SK-N-MC (cell line): ENCODE results near the gene ZNF567.
"Not testable (repeated sequence)": the region's sequence is repeated elsewhere in the genome, so short reads cannot be mapped to it uniquely, and the experiment has no call there.

ENCODE experiments used
- DNase-seq: peaks from one replicate; pipeline ENCODE4 v3.0.0-alpha.2; 2011; ENCODE audit warnings: low read depth, low spot score
- H3K27ac ChIP-seq: fragments of 200-600 bp; sonication (generic); 2 replicates; pipeline ENCODE4 v1.5.1; 2016; ENCODE audit warnings: mixed run types
- H3K36me3 ChIP-seq: fragments of 200-600 bp; sonication (generic); 2 replicates; pipeline ENCODE4 v1.6.1; 2017; ENCODE audit warnings: antibody characterized with exemption, low read length, mixed read lengths; ENCODE audit not compliant: insufficient read depth
- H3K4me3 ChIP-seq: fragments of 200-600 bp; sonication (generic); 2 replicates; pipeline ENCODE4 v1.5.1; 2016
- H3K9ac ChIP-seq: fragments of 200-600 bp; sonication (generic); 2 replicates; pipeline ENCODE4 v1.8.0; 2017; ENCODE audit warnings: mixed run types, mixed read lengths; ENCODE audit not compliant: insufficient read length
- H3K9me3 ChIP-seq: fragments of 200-600 bp; sonication (generic); 2 replicates; pipeline ENCODE4 v1.6.1; 2017; ENCODE audit warnings: low read depth, mild to moderate bottlenecking, antibody characterized with exemption, low read length, moderate library complexity, mixed read lengths
- EZH2 ChIP-seq: fragments of 200-600 bp; sonication (generic); IDR thresholded peaks from one replicate; pipeline ENCODE4 v1.6.1; 2017; ENCODE audit warnings: antibody characterized with exemption
- FOXP2 ChIP-seq: optimal IDR thresholded peaks from 2 replicates; pipeline ENCODE3; 2011; ENCODE audit warnings: mild to moderate bottlenecking, moderate library complexity; ENCODE audit not compliant: insufficient read depth; ENCODE audit errors: extremely low read length, control extremely low read depth
- POLR2AphosphoS5 ChIP-seq: IDR thresholded peaks from 2 replicates; pipeline ENCODE4 v1.6.1; 2012; ENCODE audit warnings: mild to moderate bottlenecking, low read depth, low read length, borderline replicate concordance

Gene ZNF567

GRCh38 chr19:36747750-36748149 is 60.3 kb downstream of the ZNF567 start:
- H3K9me3 ChIP-seq: peaks cover 44% of the 10 kb centered on the region
- no peak overlapping the region for H3K4me3 ChIP-seq
- H3K36me3 ChIP-seq: peaks cover 68% of the 10 kb centered on the region
- no peak for DNase-seq
- no peak overlapping the region for H3K9ac ChIP-seq
- TF ChIP-seq EZH2 (no peak), POLR2AphosphoS5 (no peak), FOXP2 (no peak)
- no peak overlapping the region for H3K27ac ChIP-seq

- H3K9me3 ChIP-seq: peaks cover 41% of the 10 kb centered on the region
- peaks cover 75% of the 10 kb centered on the region for H3K36me3 ChIP-seq
- H3K27ac ChIP-seq: no peak overlapping the region
- no peak for TF ChIP-seq POLR2AphosphoS5
- TF ChIP-seq FOXP2: no peak
- no peak for TF ChIP-seq EZH2
- H3K4me3 ChIP-seq: no peak overlapping the region
- no peak for DNase-seq
- H3K9ac ChIP-seq: no peak overlapping the region
Observed at GRCh38 chr19:36748431-36749275, 61.2 kb downstream of the ZNF567 start.

- H3K27ac ChIP-seq, DNase-seq, H3K4me3 ChIP-seq, H3K9ac ChIP-seq: not testable (repeated sequence)
- H3K36me3 ChIP-seq: peaks cover 81% of the 10 kb centered on the region
- peaks cover 42% of the 10 kb centered on the region for H3K9me3 ChIP-seq
Observed at GRCh38 chr19:36749613-36750012, 62.2 kb downstream of the ZNF567 start.

GRCh38 chr19:36750066-36750691 is 62.8 kb downstream of the ZNF567 start:
- TF ChIP-seq EZH2 (no peak), POLR2AphosphoS5 (no peak), FOXP2 (no peak)
- H3K4me3 ChIP-seq: no peak overlapping the region
- peaks cover 42% of the 10 kb centered on the region for H3K9me3 ChIP-seq
- DNase-seq: no peak
- no peak overlapping the region for H3K27ac ChIP-seq
- no peak overlapping the region for H3K9ac ChIP-seq
- H3K36me3 ChIP-seq: peaks cover 84% of the 10 kb centered on the region
